ENCODE measurements around the gene IL18R1.

GRCh38 chr2:102367331-102367971, 11.9 kb downstream of the IL18R1 start:
- TF ChIP-seq, protein P1, sequence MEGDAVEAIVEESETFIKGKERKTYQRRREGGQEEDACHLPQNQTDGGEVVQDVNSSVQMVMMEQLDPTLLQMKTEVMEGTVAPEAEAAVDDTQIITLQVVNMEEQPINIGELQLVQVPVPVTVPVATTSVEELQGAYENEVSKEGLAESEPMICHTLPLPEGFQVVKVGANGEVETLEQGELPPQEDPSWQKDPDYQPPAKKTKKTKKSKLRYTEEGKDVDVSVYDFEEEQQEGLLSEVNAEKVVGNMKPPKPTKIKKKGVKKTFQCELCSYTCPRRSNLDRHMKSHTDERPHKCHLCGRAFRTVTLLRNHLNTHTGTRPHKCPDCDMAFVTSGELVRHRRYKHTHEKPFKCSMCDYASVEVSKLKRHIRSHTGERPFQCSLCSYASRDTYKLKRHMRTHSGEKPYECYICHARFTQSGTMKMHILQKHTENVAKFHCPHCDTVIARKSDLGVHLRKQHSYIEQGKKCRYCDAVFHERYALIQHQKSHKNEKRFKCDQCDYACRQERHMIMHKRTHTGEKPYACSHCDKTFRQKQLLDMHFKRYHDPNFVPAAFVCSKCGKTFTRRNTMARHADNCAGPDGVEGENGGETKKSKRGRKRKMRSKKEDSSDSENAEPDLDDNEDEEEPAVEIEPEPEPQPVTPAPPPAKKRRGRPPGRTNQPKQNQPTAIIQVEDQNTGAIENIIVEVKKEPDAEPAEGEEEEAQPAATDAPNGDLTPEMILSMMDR (IDR thresholded peaks at IDR 0.05; ENCODE audit: low read depth, low read length, poor library complexity, severe bottlenecking): no peak
- no peak for TF ChIP-seq EZH2phosphoT487 (IDR thresholded peaks at IDR 0.05; ENCODE audit: borderline replicate concordance, low read length)
